ENCODE data around the gene WFDC12. TPM values are rescaled to one million over a fixed set of nuclear protein-coding genes. Genes with fewer than 3 reads are reported as not detected.

WFDC12 gene
- total RNA-seq, 1 donor from 2014 or later = not detected

DNA sequence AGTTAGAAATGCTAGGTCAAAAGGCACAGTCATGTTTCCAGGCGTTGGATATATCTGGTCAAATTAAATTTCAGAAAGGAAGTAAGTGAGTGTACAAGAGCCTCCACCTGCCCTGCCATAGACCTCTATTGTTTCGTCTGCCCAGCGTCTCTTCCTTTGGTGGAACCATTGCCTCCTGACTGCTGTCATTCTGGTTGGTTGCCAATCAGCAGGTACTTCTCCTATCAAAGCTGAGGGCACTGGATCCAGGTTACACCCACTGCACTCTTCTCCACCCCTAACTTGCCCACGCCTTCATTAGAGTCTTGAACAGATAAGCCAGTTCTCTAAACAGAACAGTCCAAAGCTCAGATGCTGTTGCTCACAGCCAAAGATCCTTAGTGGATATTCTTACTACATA, 6.7 kb downstream of the WFDC12 start:
- intact Hi-C loops (cut with micrococcal nuclease) = no loop called here
- ATAC-seq (no peak), DNase-seq (no peak)

DNA sequence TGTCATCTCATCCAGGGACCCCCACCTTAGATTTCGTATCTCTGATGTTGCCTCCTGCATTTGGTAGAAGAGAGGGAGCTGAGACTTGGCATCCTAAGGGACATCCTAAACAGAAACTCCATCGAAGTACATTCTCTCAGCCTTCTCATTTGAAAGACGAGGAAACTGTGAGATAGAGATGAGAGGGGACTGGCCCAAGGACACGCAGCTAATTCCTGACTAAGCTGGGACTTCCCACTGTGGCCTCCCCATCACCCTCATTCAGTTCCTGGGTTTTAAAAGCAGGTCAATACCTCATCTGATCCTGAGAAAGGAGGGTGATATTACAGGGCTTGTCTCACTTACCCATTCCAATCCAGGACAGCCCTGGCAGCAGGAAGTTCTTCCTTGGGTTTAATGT, 8.4 kb downstream of the WFDC12 start:
- intact Hi-C loops (cut with micrococcal nuclease) = no loop called here
- no peak for ATAC-seq

DNA sequence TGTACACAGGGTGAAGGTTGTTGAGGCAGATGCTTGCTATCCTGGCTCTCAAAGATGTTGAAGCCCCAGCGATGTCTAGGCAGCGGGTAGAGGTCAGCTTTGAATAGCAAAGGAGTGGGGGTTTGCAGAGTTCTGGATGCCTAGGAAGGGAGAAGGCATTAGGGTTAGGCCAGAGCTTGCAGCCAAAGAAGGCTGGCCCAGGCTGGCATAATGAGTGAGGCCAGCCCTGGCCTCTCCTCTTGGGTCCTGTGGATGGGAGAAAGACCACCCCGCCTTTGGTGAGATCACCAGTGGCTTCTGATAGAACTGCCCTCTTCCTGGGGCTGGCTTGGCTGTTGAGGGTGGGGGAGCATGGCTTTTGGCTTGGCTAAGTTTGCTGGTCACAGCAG, 8.9 kb downstream of the WFDC12 start:
- intact Hi-C loops (cut with micrococcal nuclease) = no loop called here
- DNase-seq (no peak), ATAC-seq (no peak)

More for the DNA sequence above, 8.4 kb downstream of the WFDC12 start:
- no peak for DNase-seq

DNA sequence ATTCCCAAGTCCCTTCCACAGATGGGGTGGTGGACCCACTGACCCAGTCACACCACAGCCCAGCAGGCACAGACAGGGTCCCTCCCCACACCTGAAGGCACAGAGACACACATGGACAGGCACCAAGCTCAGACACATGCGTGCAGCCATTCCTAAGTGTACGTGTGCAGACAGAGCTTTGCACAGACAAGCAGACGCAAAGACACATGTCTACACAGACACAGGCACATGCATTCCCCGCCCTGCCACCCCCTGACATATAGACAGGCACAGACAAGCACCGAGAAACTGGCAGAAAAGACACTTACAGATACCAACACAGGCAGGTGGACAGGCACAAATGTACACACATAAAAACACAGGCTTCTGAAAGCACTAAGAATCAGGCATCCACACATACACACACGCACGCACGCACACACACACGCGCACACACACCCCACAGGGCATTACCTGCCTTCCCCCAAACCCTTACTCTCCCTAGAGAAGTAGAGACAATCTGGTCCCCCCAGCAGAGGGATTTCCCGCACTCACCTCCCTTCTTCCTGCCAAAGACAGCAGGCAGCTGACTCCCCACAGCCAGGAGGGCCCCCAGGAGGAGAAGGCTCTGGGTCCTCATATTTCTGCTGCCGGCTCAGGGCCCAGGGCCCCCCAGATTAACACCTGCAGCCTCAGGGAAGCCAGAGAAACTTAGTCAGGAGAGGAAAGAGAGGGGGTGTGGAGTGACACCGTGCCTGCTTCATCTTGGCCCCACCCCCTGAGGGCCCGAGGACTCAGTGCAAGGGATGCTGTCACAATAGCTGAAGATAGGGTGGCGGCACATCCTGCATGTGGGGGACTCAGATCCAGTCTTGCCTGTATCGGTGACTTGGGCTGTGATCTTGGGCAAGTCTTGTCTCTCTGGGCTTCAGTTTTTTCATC, 9.5 kb downstream of the WFDC12 start, which contains the start of gene WFDC5:
TSS of gene WFDC5 (minus strand) at position 710 of the 921 bp plus-strand sequence. CDS start at position 619, 91 bp downstream.
- DNase-seq (no peak), ATAC-seq (no peak)
- intact Hi-C loops (cut with micrococcal nuclease) = no loop called here

DNA sequence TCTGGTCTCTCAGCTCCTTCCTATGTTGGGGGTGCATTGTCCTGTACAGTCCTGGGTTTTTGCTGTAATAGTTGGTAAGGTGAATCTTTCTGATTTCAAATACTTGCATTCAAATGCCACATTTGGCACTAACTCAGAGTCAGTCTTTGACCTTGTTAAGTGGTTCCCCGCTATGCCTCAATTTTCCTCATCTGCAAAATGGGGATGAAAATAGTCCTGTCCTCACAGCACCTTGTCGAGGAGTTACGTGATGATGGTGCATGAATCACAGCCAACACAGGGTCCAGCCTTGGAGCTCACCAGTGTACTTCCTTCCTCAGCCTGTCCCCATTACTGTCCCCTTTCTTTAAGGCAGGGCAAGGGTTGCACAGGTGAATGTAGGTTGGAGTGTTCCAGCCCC, 10.4 kb downstream of the WFDC12 start:
- intact Hi-C loops (cut with micrococcal nuclease) = no loop called here
- ATAC-seq (no peak), DNase-seq (no peak)

DNA sequence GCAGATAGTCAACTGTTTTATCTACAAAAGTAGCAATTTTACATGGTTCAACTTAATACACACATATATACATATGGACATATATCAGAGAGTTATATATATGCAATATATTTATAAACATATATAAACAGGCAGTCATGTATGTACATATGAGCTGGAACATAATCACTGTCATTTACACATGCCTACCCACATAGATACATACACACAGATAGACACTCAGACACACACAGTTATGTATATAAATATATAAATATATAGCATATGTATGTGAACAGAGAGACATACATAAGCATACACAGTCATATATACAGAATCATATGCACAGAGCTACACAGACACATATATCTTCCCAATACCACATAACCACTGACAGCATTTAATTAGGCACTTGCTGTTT, 11.5 kb downstream of the WFDC12 start:
- intact Hi-C loops (cut with micrococcal nuclease) = no loop called here
- no peak for DNase-seq
- no peak for ATAC-seq

DNA sequence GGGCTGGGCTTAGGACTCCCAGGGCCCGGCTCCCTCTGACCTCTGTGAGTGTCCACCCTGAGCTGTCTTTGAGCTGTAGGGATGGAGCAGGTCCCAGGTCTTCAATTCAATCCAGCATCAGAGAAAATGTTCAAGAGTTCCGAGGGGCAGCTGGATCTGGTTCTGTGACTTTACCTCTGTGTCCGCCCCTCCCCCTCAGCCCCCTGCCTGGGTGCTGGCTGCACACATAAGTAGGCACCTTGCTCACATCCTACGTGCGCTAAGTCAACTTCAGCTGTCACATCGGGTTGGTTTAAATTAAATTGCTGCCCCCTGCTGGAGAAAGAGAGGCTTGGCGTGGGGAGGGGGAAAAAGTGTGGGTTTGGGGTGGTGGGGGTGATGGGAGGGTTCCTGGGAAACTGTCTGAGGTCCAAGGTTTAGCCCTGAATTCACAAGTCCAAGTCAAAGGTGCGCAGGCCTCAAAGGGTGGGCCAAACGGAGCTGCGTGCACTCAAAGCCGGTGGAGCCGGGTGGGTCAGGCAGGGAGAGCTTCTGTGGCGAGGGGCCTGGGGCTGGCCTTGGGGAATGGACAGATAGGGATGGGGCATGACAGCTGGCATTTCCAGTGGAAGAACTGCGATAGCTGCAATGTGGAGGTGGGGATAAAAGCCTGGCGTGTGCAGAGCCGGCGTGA, 12.3 kb downstream of the WFDC12 start:
- ATAC-seq (no peak), DNase-seq (no peak)
- intact Hi-C loops (cut with micrococcal nuclease) = no loop called here

DNA sequence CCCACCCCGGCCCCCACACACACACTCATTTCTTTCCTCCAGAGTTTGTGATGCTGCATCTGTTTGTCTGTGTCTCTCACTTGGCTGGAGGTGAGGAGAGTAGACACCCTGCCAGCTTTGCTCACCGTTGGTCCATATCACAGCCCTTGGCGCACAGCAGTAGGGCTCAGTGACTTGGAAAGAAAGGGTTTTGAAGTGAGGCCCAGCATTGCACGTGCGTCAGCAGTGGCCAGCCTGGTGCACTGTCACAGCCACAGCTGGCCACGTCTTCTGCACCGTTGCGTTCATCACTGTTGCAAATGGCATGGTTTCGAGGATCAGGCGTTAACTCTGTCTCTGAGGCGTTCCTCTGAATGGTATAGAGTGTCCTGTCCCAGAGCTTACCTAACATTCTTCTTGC, 13.0 kb downstream of the WFDC12 start:
- DNase-seq (no peak), ATAC-seq (no peak)
- intact Hi-C loops (cut with micrococcal nuclease) = no loop called here

DNA sequence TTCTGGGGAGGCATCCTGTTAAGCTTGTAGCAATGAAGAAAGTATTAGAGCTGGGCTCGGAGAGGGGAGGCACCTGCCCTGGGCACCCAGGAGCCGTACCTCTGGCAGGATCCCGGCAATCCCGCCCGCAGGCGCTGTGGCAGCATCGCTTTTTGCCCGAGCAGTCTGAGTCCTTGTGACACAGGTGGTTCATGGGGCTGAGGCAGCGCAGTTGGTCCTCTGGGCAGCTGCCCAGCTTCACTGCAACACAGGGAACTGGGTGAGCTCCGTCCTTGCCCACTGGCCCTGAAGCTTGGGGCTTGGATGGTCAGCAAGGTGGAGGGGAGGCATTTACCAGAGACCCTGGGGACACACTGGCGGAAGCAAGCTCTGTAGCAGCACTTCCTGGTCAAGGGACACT, 14.0 kb downstream of the WFDC12 start:
- intact Hi-C loops (cut with micrococcal nuclease) = no loop called here
- DNase-seq = no peak
- no peak for ATAC-seq

DNA sequence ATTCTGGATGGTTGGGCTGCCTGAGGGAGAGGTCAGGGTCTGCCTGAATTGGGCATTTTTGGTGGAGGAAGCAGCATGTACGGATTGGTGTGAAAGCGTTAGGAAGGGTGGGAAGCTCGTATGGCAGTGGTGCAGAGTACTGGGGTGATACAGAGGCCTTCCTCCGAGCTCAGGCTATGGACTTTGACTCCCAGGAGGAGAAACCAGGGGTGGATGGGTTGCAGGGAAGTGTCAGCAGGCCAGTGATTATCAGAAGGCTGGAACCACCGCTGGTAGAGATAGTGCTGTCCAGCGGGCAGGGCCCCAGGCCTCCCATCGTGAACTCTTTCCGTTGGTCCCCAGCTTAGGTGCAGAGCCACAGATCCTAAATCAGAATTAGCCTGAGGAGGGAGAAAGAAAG, 14.6 kb downstream of the WFDC12 start:
- DNase-seq (no peak), ATAC-seq (no peak)
- intact Hi-C loops (cut with micrococcal nuclease) = no loop called here

DNA sequence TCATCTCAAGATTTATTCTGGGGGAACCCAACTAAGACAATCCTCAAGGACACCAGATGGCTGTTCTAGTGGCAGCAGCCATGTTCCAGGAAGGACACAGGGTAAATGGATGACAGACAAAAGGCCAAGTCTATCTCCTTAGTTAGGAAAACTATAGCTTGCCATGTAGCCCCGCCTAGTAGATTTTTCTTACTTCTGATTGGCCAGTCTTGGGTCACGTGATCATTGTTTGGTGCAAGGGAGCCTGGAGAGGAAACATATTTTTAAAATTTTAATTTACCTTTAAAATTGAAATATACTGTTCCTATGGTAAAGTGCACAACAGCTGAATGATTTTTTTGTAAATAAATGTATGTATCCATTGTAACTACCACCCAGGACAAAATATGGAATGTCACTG, 18.9 kb downstream of the WFDC12 start:
- ATAC-seq = no peak
- no peak for DNase-seq
- intact Hi-C loops (cut with micrococcal nuclease) = no loop called here

DNA sequence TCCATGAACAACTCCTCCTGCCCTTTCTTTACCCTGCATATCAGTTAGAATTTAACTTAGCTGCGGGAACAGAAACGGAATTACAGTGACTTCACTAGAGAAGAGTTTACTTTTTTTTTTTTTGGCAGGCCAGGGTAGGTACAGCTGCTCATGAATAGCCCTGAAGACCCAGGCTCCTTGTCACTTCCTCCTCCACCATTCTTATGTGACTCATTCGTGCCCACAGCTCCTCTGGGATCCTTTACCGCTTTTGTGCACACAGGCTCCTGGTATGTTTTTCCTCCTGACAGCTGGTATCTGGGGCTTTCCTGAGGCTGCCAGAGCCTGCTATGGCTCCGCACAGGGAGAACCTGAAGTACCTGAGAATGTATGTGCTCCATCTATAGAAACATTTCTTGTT, 19.5 kb downstream of the WFDC12 start:
- no peak for DNase-seq
- intact Hi-C loops (cut with micrococcal nuclease) = no loop called here
- ATAC-seq = no peak

DNA sequence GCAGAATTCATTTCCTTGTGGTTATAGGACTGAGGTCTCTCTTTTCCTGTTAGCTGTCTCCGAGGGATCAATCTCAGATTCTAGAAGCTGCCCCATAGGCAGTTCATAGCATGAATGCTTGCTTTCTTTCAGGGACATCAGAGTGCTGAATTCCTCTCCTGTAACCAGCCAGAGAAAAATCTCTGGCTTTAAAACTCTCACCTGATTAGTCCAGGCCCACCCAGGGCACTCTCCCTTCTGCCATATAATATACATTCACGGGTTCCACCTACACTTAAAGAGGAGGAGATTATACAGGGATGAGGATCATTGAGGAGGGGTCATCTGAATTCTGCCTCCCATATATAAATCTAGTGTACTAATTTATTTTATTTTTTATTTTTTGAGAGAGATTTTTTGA, 21.2 kb downstream of the WFDC12 start:
- DNase-seq (no peak), ATAC-seq (no peak)
- intact Hi-C loops (cut with micrococcal nuclease) = no loop called here

DNA sequence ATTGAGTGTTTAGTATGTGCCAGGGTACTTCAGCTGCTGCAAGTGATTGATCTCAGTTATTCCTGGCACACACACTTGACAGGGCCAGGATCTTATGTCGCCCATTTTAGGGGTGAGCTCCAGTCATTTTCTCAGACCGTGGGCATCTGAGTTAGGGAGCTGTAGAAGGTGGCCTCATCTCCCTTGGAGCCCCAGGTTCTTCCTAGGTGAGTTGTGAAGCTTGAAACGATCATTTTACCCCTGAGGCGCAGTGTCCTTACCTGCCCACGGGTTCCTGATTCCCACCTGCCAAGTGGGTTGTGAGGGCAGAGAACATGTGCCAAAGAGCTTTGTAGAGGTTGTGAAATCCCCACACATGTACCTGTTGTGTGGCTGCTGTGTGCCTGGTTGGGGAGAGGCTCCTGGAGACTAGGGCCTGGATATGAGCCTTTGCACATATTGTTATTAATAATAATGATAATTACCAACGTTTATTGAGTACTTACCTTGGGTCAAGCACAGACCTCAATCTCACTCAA, 22.9 kb downstream of the WFDC12 start:
- intact Hi-C loops (cut with micrococcal nuclease) = no loop called here
- ATAC-seq = no peak
- DNase-seq = no peak

DNA sequence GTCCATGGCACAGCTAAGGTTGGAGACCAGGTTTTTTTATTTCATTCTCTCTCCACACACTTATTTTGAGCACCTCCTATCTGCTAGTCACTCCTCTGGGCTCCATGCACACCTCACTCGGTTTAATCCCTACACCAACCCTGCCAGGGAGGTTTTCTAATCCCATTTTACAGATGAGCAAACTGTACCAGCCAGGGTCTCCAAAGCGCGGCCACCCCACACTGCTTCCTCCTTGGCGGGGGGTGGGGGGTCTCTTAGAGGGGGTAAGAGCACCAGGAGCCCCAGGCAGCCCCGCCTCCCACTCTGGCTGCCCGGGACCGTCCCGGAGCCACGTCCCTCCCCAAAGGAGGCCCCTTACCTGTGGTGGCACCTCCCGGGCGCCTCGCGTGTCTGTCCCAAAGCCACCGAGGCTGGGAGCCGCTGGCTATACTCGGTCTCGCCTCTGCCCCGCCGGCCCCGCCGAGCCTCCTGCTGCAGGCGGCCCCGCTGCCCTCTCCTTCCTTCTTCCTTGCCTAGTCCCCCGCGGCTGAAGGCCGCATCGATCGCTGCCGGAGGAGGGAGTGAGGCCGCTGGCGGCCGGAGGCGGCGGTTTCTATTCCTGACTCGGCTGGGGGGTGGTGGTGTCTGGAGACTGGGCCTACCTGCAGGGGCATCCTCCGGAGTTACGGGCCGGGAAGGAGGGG, 23.6 kb downstream of the WFDC12 start, which contains the start of gene KCNS1:
TSS of gene KCNS1 (minus strand) at position 565 of the 683 bp plus-strand sequence. CDS start 1,891 bp downstream, outside the sequence.
- DNase-seq (no peak), ATAC-seq (no peak)
- intact Hi-C loops (cut with micrococcal nuclease) = no loop called here

DNA sequence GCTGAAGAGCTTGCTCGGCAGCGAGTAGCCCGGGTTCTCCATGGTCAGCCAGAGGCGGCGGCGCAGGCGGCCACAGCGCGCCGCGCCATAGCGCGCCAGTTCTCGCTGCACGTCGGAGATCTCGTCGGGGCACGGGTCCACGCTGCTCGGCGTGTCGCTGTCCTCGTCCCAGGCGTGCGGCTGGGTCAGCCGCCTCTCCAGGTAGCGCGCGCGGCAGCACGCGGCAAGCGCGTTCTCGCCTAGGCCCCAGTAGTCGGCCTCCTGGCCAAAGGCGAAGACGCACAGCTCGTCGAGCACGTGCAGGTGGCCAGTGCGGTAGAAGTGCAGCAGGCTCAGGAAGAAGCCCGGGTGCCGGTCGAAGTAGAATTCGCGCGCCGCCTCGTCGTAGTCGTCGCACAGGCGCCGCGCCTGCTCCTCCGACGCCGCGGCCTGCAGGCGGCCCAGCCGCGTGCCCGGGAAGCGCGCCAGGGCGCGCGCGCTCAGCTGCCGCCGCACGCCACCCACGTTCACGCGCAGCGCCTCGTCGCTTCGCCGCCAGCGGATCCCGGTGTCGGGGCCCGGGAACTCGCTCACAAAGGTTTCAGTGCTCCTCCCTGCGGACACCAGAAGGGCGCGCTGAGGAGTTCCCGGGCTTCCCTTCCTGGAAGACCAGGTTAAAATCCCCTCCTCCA, 26.0 kb downstream of the WFDC12 start:
- DNase-seq = peak; percentile 41
- intact Hi-C loops (cut with micrococcal nuclease) = loop anchor here (5.0 kb wide), 1 partner anchor 56 kb away; no protein-coding TSS in a partner anchor

DNA sequence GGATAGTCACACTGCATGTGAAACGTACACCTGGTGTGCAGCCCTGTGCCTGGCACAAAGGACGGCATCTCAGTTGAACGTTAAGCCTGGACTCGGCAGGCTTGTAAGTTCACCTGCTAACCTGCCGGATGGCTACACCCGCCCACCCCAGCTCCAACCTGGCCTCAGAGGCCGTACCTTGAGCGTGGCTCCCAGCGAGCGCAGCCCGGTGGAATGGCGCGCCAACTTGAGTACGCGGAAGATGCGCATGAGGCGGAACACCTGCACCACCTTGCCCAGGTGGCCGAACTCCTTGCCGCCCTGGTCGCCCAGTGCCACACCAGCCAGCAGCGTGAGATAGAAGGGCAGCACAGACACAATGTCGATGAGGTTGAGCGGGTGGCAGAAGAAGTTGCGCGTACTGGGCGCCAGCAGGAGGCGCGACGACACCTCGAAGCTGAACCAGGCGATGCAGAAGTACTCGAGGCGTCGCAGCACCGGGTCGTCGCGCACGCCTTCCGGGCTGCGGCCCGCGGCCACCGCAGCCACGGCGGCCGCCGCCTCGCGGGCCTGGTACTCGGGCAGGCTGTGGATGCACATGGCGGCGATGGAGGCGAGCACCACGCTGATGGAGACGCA, 26.7 kb downstream of the WFDC12 start:
- intact Hi-C loops (cut with micrococcal nuclease) = loop anchor here (5.0 kb wide), 1 partner anchor 55 kb away; no protein-coding TSS in a partner anchor
- ATAC-seq (no peak), DNase-seq (no peak)

More for the DNA sequence above, 26.0 kb downstream of the WFDC12 start:
- peak; percentile 37 for ATAC-seq

DNA sequence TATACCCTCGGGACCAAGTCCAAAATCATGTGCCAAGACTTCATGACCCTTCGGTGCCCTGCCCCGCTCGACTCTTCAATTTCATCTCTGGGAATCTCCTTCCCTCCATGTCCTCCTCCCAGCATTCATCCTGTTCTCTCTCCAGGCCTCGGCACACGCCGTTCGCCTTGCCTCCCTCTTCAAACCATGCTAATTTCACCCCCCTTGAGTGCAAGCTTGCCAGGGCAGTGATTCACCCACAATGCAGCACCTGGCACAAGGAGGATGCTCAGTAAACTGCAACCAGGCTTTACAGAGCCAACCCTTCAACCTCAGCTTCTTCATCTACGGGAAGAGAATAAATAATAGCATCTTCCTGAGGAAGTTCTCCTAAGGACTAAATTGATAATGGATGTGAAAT, 27.5 kb downstream of the WFDC12 start:
- intact Hi-C loops (cut with micrococcal nuclease) = loop anchor here (5.0 kb wide), 1 partner anchor 54 kb away; no protein-coding TSS in a partner anchor
- ATAC-seq (no peak), DNase-seq (no peak)
